Esophagus squamous epithelium (tissue), 5 donors: ENCODE results near the gene KIF1A. TPM values are rescaled to one million over a fixed set of nuclear protein-coding genes. Genes with fewer than 3 reads are reported as not detected.
"Not testable (repeated sequence)": the region's sequence is repeated elsewhere in the genome, so short reads cannot be mapped to it uniquely, and the experiment has no call there.

Source experiments
- DNase-seq: peaks from one replicate; lab custom pipeline; 2025; lab: John Stamatoyannopoulos, UW
- H3K27ac ChIP-seq, 4 donors: fragments of 200-600 bp; sonication (generic); one replicate each; pipeline ENCODE4 v1.5.1; 2016 to 2019; ENCODE audit warnings: mild to moderate bottlenecking in 1 of 4
- H3K27me3 ChIP-seq, 4 donors: fragments of 200-600 bp; sonication (generic); 1 replicate in 3 of 4; 2 replicates in 1 of 4; pipeline versions ENCODE4 v1.5.1 to v1.6.0; 2017 to 2021; ENCODE audit warnings: antibody characterized with exemption in 1 of 4
- H3K36me3 ChIP-seq, 3 donors: fragments of 200-600 bp; sonication (generic); one replicate each; pipeline ENCODE4 v1.5.1; 2016 to 2019
- H3K4me1 ChIP-seq, 3 donors: fragments of 200-600 bp; sonication (generic); one replicate each; pipeline ENCODE4 v1.5.1; 2017 to 2019
- H3K4me3 ChIP-seq, 4 donors: fragments of 200-600 bp; sonication (generic); 1 replicate in 3 of 4; 2 replicates in 1 of 4; pipeline ENCODE4 v1.5.1; 2016 to 2019; ENCODE audit warnings: mild to moderate bottlenecking in 2 of 4, moderate library complexity in 1 of 4
- H3K9me3 ChIP-seq, 3 donors: fragments of 200-600 bp; sonication (generic); one replicate each; pipeline ENCODE4 v1.5.1; 2016 to 2019
- POLR2A ChIP-seq, 4 donors: fragments of 450-650 bp; IDR thresholded peaks; one replicate each; pipeline ENCODE4 v1.6.1; 2017; ENCODE audit warnings: antibody characterized with exemption in 4 of 4, mild to moderate bottlenecking in 4 of 4, moderate library complexity in 3 of 4
- whole genome bisulfite sequencing, 2 donors: methylation state at CpG; one replicate each; pipeline ENCODE4 v1.1.5; 2018; 5-methylcytosine and 5-hydroxymethylcytosine counted together
- intact Hi-C: fragments of 100-400 bp; cut with DNase I; formaldehyde crosslinking; loops from one replicate; pipeline ENCODE4 v1.15.0; 2022
- total RNA-seq, 4 donors: library from RNA; depleted of rRNA; stranded (reverse); fragments of >200 nt; gene quantifications; one replicate each; pipeline ENCODE4 v1.1.0, GENCODE V29; 2016
- TF ChIP-seq, protein P1 (sequence below), 6 experiments: fragments of 450-650 bp in 4 of 6; fragments of 200-600 bp in 2 of 6; sonication (generic) in 2 of 6; IDR thresholded peaks; one replicate each; pipeline ENCODE4 v1.5.1; 2016 to 2019; ENCODE audit warnings: antibody characterized with exemption in 6 of 6, mild to moderate bottlenecking in 4 of 6, moderate library complexity in 4 of 6
- donor health status: DM: yes; HTN: yes; CAD: no.

KIF1A gene
- total RNA-seq, 4 donors from 2014 or later: 0.15 TPM; not detected in 3

DNA sequence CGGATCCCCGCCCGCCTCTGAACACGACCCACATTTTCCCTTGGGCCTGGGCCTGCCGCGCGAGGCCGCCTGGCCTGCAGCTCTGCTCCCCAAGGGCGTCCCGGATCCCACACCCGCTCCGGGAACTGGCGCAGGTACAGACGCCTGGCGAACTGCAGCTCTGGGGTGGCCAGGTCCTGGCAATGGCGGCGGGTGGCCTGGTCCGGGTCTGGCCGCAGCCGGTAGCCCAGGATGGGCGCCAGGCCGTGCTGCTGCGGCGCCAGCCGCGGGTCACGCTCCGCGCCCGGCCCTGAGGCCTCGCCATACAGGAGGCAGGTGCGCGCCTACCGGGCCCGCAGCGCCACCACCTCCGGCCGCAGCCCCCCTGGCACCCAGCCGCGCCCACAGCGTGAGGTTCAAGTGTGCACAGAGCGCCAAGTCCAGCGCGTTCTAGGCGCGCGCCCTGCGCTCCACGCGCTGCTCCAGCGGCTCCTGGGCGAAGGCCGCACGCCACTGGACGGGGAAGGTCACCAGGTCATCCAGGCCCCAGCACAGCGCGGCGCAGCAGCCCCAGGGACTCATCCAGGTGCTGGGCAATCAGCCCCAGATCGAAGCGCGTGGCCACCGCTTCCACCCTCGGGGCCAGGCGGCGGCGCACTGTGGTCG is 118.8 kb downstream of the KIF1A start:
- no peak for DNase-seq
- H3K4me3 ChIP-seq: no peak overlapping the region

DNA sequence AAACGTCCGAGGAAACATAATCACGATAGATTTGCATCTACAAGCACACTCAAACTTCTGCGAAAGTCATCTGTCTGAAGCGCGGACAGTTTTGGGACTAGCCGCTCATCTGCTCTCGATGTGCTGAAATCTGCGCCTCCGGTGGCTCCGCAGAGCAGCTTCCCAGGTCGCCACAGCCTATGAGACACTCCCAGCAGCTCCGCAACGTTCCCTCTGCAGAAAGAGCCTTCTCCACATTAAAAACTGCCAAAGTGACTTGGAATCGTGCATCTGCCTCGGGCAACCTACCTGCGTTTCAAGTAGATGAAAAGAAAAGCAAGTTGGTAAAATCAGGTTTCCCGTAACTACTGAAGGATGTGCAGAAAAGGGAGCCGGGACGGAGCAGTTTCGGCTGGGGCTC is 119.4 kb downstream of the KIF1A start:
- DNase-seq: not testable (repeated sequence)
- intact Hi-C loops: loop anchor here (10.0 kb wide), 1 partner anchor 196 kb away; no protein-coding TSS in a partner anchor
- 65 to 72% methylated on average over 7 to 11 of the region's 21 CpGs for WGBS, 2 donors

More for the DNA sequence above, 118.8 kb downstream of the KIF1A start:
- Histone ChIP-seq H3K9me3 (no peaks in the 10 kb centered on the region), H3K27ac (no peak overlapping the region), H3K27me3 (peaks cover 0 to 64% (median 0%) of the 10 kb centered on the region in 4 donors), H3K36me3 (no peaks in the 10 kb centered on the region), H3K4me1 (no peaks in the 10 kb centered on the region)
- no peak for TF ChIP-seq POLR2A (IDR thresholded peaks at IDR 0.05)
- TF ChIP-seq, protein P1, sequence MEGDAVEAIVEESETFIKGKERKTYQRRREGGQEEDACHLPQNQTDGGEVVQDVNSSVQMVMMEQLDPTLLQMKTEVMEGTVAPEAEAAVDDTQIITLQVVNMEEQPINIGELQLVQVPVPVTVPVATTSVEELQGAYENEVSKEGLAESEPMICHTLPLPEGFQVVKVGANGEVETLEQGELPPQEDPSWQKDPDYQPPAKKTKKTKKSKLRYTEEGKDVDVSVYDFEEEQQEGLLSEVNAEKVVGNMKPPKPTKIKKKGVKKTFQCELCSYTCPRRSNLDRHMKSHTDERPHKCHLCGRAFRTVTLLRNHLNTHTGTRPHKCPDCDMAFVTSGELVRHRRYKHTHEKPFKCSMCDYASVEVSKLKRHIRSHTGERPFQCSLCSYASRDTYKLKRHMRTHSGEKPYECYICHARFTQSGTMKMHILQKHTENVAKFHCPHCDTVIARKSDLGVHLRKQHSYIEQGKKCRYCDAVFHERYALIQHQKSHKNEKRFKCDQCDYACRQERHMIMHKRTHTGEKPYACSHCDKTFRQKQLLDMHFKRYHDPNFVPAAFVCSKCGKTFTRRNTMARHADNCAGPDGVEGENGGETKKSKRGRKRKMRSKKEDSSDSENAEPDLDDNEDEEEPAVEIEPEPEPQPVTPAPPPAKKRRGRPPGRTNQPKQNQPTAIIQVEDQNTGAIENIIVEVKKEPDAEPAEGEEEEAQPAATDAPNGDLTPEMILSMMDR (IDR thresholded peaks at IDR 0.05): no peak
- intact Hi-C loops: loop anchor here (10.0 kb wide), 1 partner anchor 196 kb away; no protein-coding TSS in a partner anchor
- 96% methylated on average over 4 of the region's 67 CpGs; no CpG with 5 or more reads in 1 of the 2 donors for WGBS, 2 donors

DNA sequence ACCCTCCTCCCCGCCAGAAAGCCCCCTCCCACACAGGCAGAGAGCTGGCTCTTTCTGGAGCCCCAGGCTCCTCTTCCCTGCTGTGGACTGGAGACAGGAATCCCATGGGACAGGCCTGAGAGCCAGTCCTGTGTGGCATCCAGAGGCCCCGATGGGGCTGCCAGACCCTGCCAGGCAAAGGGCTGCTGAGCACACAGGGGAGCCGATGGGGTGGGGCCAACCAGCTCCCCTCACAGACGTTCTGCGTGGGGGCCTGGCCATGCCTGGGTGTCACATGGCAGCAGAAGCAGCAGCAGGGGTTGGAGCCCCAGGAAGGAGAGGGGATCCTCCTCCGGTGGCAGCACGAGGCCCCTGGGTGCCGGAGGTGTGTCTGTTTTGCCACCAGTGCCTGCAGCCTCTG is 120.2 kb downstream of the KIF1A start:
- H3K4me1 ChIP-seq, DNase-seq, H3K9me3 ChIP-seq, H3K4me3 ChIP-seq, H3K27ac ChIP-seq, H3K36me3 ChIP-seq: not testable (repeated sequence)
- H3K27me3 ChIP-seq: peaks cover 0 to 53% (median 0%) of the 10 kb centered on the region in 4 donors
- 29 to 40% methylated on average over 1 to 5 of the region's 8 CpGs for WGBS, 2 donors
- intact Hi-C loops: loop anchor here (10.0 kb wide), 1 partner anchor 195 kb away; no protein-coding TSS in a partner anchor

More for the DNA sequence above, 119.4 kb downstream of the KIF1A start:
- not testable (repeated sequence) for H3K4me1 ChIP-seq, H3K36me3 ChIP-seq, H3K27ac ChIP-seq, H3K9me3 ChIP-seq, H3K4me3 ChIP-seq
- H3K27me3 ChIP-seq: peaks cover 0 to 60% (median 0%) of the 10 kb centered on the region in 4 donors

DNA sequence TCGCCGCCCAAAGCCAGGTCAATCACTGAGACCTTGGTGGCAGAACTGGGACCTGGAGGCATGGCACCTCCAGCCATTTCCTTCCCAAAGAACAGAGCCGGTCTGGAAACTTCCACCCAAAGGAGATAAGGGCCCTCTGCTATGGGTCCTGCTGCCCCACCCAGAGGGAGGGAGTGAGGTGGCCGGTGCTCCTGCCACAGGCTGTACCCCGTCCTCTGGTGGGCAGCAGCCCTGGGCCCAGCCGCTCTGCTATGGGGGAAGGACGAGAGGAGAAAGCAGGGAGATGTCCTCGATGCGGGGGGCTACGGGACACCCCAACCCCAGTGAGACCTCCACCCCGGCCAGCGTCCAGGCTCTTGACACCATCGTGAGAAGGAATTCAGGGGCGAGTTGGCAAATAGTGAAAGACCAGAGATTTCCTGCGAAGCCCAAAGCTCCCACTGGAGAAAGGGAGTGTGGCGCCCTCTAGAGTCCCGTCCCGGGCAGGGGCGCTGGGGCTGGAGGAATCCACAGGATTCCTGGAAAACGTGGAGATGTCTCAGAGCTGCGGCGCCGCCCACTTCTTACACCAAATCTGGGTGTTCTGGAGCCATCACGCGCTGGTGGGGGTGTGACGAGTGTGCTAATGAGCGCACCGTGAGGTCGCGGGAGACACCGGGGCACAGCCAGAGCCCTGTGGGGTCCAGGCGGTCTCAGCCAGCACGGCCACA is 121.0 kb downstream of the KIF1A start:
- H3K27me3 ChIP-seq: peaks cover 0 to 44% (median 0%) of the 10 kb centered on the region in 4 donors
- H3K4me1 ChIP-seq, H3K9me3 ChIP-seq, DNase-seq, H3K36me3 ChIP-seq, H3K4me3 ChIP-seq, intact Hi-C loops, H3K27ac ChIP-seq: not testable (repeated sequence)
- WGBS, 2 donors: no CpG with 5 or more reads among the region's 33 CpGs

DNA sequence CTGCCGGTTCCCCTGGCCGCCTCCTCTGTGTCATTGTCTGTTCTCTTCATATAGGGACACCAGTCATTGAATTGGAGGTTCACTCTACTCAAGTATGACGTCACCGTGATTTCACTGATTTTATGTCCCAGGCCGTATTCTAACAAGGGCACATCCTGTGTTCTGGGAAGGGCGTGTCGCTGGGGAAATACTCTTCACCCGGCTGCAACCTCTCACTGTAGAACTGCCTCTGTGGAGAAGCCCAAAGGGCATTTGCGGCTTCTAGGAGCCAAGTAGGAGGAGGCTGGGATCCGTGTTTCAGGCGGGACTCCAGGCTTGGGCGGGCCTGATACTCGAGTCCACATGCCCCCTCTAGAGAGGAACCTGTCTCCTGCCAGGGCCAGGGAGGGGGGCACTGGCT is 123.5 kb downstream of the KIF1A start:
- H3K9me3 ChIP-seq, H3K4me3 ChIP-seq, H3K4me1 ChIP-seq, H3K36me3 ChIP-seq, intact Hi-C loops, DNase-seq, H3K27ac ChIP-seq: not testable (repeated sequence)
- peaks cover 0 to 19% (median 0%) of the 10 kb centered on the region in 4 donors for H3K27me3 ChIP-seq
- no CpG with 5 or more reads among the region's 13 CpGs for WGBS, 2 donors

DNA sequence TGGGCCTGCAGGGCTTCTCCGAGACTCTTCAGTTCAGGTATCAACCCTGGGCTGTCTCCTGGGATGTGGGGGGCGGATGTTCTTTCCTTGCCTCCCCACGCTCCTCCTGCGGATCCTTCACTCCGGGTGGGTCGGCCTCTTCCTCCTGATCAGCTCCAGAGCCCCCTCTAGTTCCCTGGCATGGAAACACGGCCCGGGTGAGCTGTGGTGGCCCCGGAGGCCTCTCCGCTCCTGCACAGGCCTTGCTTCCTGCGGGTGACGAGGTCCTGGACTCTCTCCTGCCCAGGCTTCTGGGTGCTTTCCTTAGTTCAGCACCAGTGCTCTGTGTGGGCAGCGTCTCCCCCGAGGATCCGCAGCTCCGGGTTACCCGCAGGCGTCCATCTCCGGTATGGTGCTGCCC is 124.4 kb downstream of the KIF1A start:
- H3K4me1 ChIP-seq, H3K4me3 ChIP-seq, intact Hi-C loops, DNase-seq, H3K27ac ChIP-seq, H3K36me3 ChIP-seq, H3K9me3 ChIP-seq: not testable (repeated sequence)
- peaks cover 0 to 10% (median 0%) of the 10 kb centered on the region in 4 donors for H3K27me3 ChIP-seq
- WGBS, 2 donors: no CpG with 5 or more reads among the region's 19 CpGs

DNA sequence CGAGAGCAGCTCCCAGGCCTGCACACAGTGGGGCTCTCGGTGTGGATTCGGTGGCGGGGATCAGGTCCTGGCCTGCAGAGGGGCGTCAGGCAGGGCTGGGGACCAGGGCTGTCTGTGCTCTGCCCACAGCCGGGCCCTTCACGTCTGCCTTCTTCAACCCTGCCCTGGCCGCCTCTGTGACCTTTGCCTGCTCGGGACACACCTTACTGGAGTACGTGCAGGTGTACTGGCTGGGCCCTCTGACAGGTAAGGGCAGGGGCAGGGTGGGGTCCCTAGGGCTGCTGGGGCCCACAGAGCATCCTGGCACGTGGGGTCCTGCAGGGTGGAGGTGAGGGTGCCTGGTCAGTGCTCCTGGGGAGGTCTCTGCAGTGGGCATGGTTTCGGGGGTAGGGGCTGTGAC is 125.7 kb downstream of the KIF1A start:
- H3K27me3 ChIP-seq, H3K27ac ChIP-seq, H3K4me3 ChIP-seq, H3K9me3 ChIP-seq, DNase-seq, H3K36me3 ChIP-seq, intact Hi-C loops, H3K4me1 ChIP-seq: not testable (repeated sequence)
- WGBS, 2 donors: no CpG with 5 or more reads among the region's 12 CpGs

DNA sequence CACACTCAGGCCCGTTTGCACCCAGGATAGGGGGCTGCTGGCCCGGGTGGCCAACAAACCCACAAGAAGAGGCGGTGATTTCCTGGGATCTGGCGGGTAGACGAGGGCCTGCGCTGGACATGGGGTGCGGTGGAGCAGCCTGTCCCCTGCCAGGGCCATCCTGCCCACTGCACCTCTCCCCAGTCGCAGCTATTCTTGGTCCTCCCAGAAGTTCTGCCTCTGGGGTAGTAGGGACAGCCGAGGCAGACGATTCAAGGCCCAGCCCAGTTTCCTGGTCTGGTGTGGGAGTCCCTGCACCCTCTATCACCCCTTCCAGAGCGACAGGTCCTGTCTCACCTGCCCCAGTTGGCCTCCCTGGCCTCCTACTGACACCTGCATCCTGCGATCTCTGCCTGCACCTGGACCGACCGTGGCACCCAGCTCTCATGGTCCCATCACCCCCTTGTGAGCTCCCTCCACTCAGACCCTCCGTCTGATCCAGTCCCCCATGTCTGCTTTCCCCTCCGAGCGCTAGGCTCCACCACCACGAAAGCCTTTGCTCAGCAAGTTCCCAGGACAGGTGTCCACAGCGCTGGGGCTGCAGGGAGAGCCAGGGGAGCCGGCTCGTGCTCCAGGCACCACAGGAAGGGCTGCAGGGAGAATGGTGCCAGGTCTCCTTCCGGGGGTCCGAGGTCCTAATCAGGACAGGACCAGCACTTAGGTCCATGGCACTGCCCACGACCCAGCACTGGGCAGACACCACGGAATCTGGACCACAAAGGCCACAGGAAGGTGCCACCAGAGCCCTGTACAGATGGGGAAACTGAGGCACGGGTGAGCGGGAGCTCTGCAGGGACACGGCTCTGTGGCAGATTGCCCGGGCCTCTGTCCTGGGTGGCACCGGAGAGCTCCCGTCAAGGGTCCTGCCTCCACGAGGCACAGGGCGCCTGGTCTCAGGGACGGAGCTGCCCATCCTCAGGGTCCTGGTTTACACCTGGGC is 127.1 kb downstream of the KIF1A start:
- 65% methylated on average over 6 of the region's 34 CpGs; no CpG with 5 or more reads in 1 of the 2 donors for WGBS, 2 donors
- H3K27me3 ChIP-seq, H3K27ac ChIP-seq, DNase-seq, H3K9me3 ChIP-seq, H3K4me1 ChIP-seq, H3K4me3 ChIP-seq, H3K36me3 ChIP-seq, intact Hi-C loops: not testable (repeated sequence)

DNA sequence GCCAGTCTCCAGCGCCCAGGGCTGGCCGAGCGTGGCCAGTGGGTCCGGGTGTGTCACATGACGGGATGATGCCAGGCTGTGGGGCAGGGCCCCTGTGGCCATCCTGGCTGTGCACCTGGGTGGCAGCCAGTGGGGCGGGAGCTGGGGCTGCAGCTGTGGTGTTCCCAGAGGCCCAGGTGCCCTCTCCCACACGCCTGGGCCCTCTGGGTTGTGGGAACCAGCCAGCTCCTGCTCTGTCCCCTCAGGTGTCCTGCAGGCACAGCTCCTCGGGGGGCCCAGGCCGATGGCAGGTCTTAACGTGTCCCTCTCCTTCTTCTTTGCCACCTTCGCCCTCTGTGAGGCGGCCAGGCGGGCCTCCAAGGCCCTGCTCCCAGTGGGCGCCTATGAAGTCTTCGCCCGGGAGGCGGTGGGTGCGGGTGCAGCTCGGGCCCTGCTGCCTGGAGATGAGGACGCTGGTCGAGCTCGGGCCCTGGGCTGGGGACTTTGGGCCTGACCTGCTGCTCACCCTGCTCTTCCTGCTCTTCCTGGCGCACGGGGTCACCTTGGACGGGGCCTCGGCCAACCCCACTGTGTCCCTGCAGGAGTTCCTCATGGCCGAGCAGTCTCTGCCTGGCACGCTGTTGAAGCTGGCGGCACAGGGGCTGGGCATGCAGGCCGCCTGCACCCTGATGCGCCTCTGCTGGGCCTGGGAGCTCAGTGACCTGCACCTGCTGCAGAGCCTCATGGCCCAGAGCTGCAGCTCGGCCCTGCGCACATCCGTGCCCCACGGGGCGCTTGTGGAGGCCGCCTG is 128.2 kb downstream of the KIF1A start, which contains the start of gene AQP12A:
Gene AQP12A (plus strand): TSS at position 236 of the 790 bp plus-strand sequence. CDS start 48 bp downstream, at position 284.
- H3K9me3 ChIP-seq, H3K27me3 ChIP-seq, H3K27ac ChIP-seq, H3K4me1 ChIP-seq, intact Hi-C loops, H3K36me3 ChIP-seq, H3K4me3 ChIP-seq, DNase-seq: not testable (repeated sequence)
- 57% methylated on average over 9 of the region's 37 CpGs; no CpG with 5 or more reads in 1 of the 2 donors for WGBS, 2 donors

DNA sequence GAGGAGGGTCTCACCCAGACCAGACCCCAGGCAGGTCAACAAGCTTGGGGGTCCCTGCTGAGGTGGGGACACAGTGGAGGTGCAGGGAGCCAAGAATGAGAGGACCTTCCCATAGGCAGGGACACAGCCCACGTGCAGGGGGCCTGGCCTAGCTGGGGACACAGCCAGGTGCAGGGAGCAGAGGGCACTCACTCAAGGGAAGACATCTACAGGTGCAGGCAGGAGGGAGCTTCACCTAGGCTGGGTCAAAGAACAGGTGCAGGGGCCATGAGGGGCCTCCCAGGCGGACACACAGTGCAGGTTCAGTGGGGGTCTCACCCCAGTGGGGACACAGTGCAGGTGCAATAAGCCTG is 129.0 kb downstream of the KIF1A start:
- WGBS, 2 donors: no CpG with 5 or more reads among the region's 2 CpGs
- intact Hi-C loops, H3K27me3 ChIP-seq, H3K4me1 ChIP-seq, H3K9me3 ChIP-seq, H3K4me3 ChIP-seq, H3K36me3 ChIP-seq, DNase-seq, H3K27ac ChIP-seq: not testable (repeated sequence)
